CD4-positive, alpha-beta memory T cell (primary cell): ENCODE results near the gene JADE1. TPM values are rescaled to one million over a fixed set of nuclear protein-coding genes. Genes with fewer than 3 reads are reported as not detected.

Experiments
- CTCF ChIA-PET: fragments of 350-600 bp; sonication (Branson Sonifier 250); formaldehyde crosslinking; loops from one replicate; lab custom pipeline; 2021; ENCODE audit warnings: inconsistent platforms; ENCODE audit not compliant: partially characterized antibody; lab: Charles Lee
- POLR2A ChIA-PET: fragments of 350-600 bp; sonication (Branson Sonifier 250); formaldehyde crosslinking; loops from one replicate; lab custom pipeline; 2021; ENCODE audit not compliant: partially characterized antibody; lab: Charles Lee
- DNase-seq, 5 donors: peaks; one replicate each; pipeline versions ENCODE4 v3.0.0 to v3.0.0-alpha.2; 2020 to 2022; ENCODE audit warnings: mixed read lengths in 1 of 5
- H3K27ac ChIP-seq: one replicate; pipeline ENCODE4 v1.7.0; 2013; ENCODE audit warnings: low read depth, low read length
- H3K27me3 ChIP-seq: 2 replicates; pipeline ENCODE4 v1.7.0; 2013; ENCODE audit warnings: mild to moderate bottlenecking, low read length, moderate library complexity; ENCODE audit not compliant: insufficient read depth
- H3K36me3 ChIP-seq: 2 replicates; pipeline ENCODE4 v1.7.0; 2013; ENCODE audit warnings: mild to moderate bottlenecking, low read length, moderate library complexity; ENCODE audit not compliant: insufficient read depth
- H3K4me1 ChIP-seq: 2 replicates; pipeline ENCODE4 v1.7.0; 2013; ENCODE audit warnings: mild to moderate bottlenecking, low read length, moderate library complexity; ENCODE audit not compliant: insufficient read depth
- H3K4me3 ChIP-seq, 2 donors: one replicate each; pipeline ENCODE4 v1.7.0; 2013; ENCODE audit warnings: low read length in 2 of 2, mild to moderate bottlenecking in 1 of 2
- H3K9me3 ChIP-seq, 2 donors: one replicate each; pipeline ENCODE4 v1.7.0; 2013; ENCODE audit warnings: low read length in 2 of 2, control low read depth in 1 of 2; ENCODE audit not compliant: control insufficient read depth in 1 of 2
- H3K27ac Mint-ChIP-seq, 7 donors: one replicate each; pipeline ENCODE4 v1.8.0; 2020 to 2021; ENCODE audit warnings: mixed read lengths in 7 of 7, mild to moderate bottlenecking in 6 of 7, inconsistent platforms in 3 of 7, moderate library complexity in 3 of 7
- H3K27me3 Mint-ChIP-seq, 2 donors: one replicate each; pipeline ENCODE4 v1.8.0; 2020 to 2021; ENCODE audit warnings: mixed read lengths in 2 of 2
- H3K36me3 Mint-ChIP-seq, 2 donors: one replicate each; pipeline ENCODE4 v1.8.0; 2020 to 2021; ENCODE audit warnings: mixed read lengths in 2 of 2, inconsistent platforms in 1 of 2, mild to moderate bottlenecking in 1 of 2
- H3K4me1 Mint-ChIP-seq, 4 donors: one replicate each; pipeline ENCODE4 v1.8.0; 2020 to 2021; ENCODE audit warnings: mixed read lengths in 4 of 4, mild to moderate bottlenecking in 1 of 4
- H3K4me3 Mint-ChIP-seq, 8 donors: one replicate each; pipeline ENCODE4 v1.8.0; 2020 to 2021; ENCODE audit warnings: mixed read lengths in 8 of 8, mild to moderate bottlenecking in 7 of 8, moderate library complexity in 6 of 8, inconsistent platforms in 3 of 8
- H3K9me3 Mint-ChIP-seq, 8 donors: one replicate each; pipeline ENCODE4 v1.8.0; 2020 to 2021; ENCODE audit warnings: mixed read lengths in 8 of 8, mild to moderate bottlenecking in 5 of 8, inconsistent platforms in 3 of 8, moderate library complexity in 1 of 8
- intact Hi-C: fragments of 100-400 bp; cut with micrococcal nuclease; formaldehyde crosslinking; loops from one replicate; pipeline ENCODE4 v1.15.1; 2023
- polyA plus RNA-seq, 2 donors: library from polyadenylated mRNA; unstranded; fragments of 300-500 nt; fragmentation: Illumina TruSeq; gene quantifications; one replicate each; pipeline ENCODE4 v1.2.3, GENCODE V29; 2021
- total RNA-seq, 2 experiments: library from RNA; stranded (reverse); gene quantifications; one replicate each; pipeline ENCODE4 v1.2.3, GENCODE V29; 2021

Gene JADE1
- total and polyA plus RNA-seq, 4 experiments from 2014 or later = 44.9 to 67.3 (median 59.9) TPM

- Histone ChIP-seq H3K27ac (peak overlapping the region; percentile 50), H3K36me3 (peaks cover 14% of the 10 kb centered on the region), H3K4me3 (no peak overlapping the region), H3K4me1 (peaks cover 29% of the 10 kb centered on the region), H3K9me3 (no peaks in the 10 kb centered on the region), H3K27me3 (no peaks in the 10 kb centered on the region)
- peak in 3 of 5 donors; percentile 6 to 16 (median 13) for DNase-seq
- peaks cover 36 to 49% (median 42%) of the 10 kb centered on the region in 4 donors for H3K4me1 Mint-ChIP-seq
- POLR2A ChIA-PET = interaction anchor here (0.8 to 1.7 kb wide), 4 partner anchors 49 to 287 kb away, joined by 3 to 5 read pairs (median 4); no protein-coding TSS in a partner anchor
- CTCF ChIA-PET = interaction anchor here (0.6 to 5.9 kb wide), 21 partner anchors 8 to 670 kb away, joined by 3 to 52 read pairs (median 5); partner anchors contain the start of genes JADE1 and SCLT1
- H3K27me3 Mint-ChIP-seq = no peaks in the 10 kb centered on the region
- H3K4me3 Mint-ChIP-seq = peak overlapping the region; percentile 11 to 75 (median 62)
- H3K36me3 Mint-ChIP-seq = peaks cover 67 to 84% of the 10 kb centered on the region in 2 donors
- intact Hi-C loops = loop anchor here (5.0 kb wide), 1 partner anchor 230 kb away; the partner anchor contains the start of gene SCLT1
- peaks cover 0 to 2% (median 0%) of the 10 kb centered on the region in 8 donors for H3K9me3 Mint-ChIP-seq
- peak overlapping the region; percentile 87 to 96 (median 93) for H3K27ac Mint-ChIP-seq
Observed at GRCh38 chr4:128861856-128862518, 52.5 kb downstream of the JADE1 start.

- Mint-ChIP-seq H3K27me3 (no peaks in the 10 kb centered on the region), H3K4me1 (peaks cover 36 to 49% (median 42%) of the 10 kb centered on the region in 4 donors), H3K9me3 (peaks cover 0 to 2% (median 0%) of the 10 kb centered on the region in 8 donors), H3K27ac (peak overlapping the region; percentile 87 to 94 (median 88)), H3K36me3 (peaks cover 63 to 81% of the 10 kb centered on the region in 2 donors), H3K4me3 (peak overlapping the region in 6 of 8 donors; percentile 6 to 75 (median 38))
- H3K4me1 ChIP-seq = peaks cover 29% of the 10 kb centered on the region
- CTCF ChIA-PET = interaction anchor here (0.6 to 5.9 kb wide), 27 partner anchors 9 to 671 kb away, joined by 3 to 52 read pairs (median 5); partner anchors contain the start of genes JADE1 and SCLT1
- no peak overlapping the region for H3K4me3 ChIP-seq
- intact Hi-C loops = loop anchor here (1.0 to 5.0 kb wide), 5 partner anchors 53 to 671 kb away; partner anchors contain the start of genes JADE1 and SCLT1
- H3K9me3 ChIP-seq = no peaks in the 10 kb centered on the region
- H3K27ac ChIP-seq = peak overlapping the region; percentile 50
- DNase-seq = peak; percentile 15 to 80 (median 19)
- H3K36me3 ChIP-seq = peaks cover 6% of the 10 kb centered on the region
- no peaks in the 10 kb centered on the region for H3K27me3 ChIP-seq
- POLR2A ChIA-PET = interaction anchor here (0.8 to 1.7 kb wide), 5 partner anchors 50 to 288 kb away, joined by 3 to 5 read pairs (median 4); no protein-coding TSS in a partner anchor
Observed at GRCh38 chr4:128862608-128863311, 53.3 kb downstream of the JADE1 start.

DNA sequence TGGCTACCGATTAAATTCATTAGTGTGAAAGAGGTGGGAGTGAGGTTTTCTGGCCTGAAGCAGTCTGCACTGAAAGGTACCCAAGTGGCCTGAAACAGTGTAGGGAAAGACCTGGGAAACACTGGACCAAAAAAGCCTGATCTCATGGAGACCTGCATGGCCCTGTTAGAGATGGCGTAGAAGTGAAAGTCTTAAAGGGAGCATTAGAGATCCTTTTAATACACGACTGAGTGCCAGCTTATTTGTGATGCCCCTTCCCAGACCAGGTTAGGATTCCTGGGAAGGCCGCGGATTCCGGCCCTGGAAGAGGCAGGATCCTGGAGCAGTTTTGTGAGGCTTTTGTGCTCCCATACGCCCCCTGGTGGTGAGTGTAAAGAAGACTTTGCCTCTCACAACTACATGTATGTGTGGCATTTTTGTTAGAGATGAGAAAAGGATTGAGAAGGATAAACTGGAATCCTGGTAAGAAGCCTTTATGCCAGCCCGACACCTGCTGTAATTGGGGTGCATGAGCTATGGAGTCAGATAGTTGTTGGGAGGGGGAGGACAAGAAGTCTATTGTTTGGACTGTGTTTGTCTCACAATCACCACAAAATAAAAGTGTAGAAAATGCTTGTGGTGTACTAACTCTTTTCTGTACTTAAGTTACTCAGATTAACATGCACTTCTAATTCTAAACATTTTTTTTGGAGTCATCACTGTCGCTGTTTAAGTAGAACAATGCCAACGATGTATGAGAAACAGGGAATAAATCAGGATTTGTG is 54.0 kb downstream of the JADE1 start:
- peak overlapping the region; percentile 50 for H3K27ac ChIP-seq
- peaks cover 7% of the 10 kb centered on the region for H3K36me3 ChIP-seq
- CTCF ChIA-PET = interaction anchor here (0.6 to 5.9 kb wide), 22 partner anchors 9 to 671 kb away, joined by 3 to 52 read pairs (median 6); partner anchors contain the start of genes JADE1 and SCLT1
- Mint-ChIP-seq H3K4me1 (peaks cover 36 to 49% (median 42%) of the 10 kb centered on the region in 4 donors), H3K4me3 (peak overlapping the region in 2 of 8 donors; percentile 58 to 75), H3K9me3 (peaks cover 0 to 2% (median 0%) of the 10 kb centered on the region in 8 donors), H3K27me3 (no peaks in the 10 kb centered on the region), H3K27ac (peak overlapping the region; percentile 0 to 94 (median 87)), H3K36me3 (peaks cover 61 to 82% of the 10 kb centered on the region in 2 donors)
- POLR2A ChIA-PET = interaction anchor here (1.0 to 1.7 kb wide), 2 partner anchors 51 to 53 kb away, joined by 4 to 5 read pairs; no protein-coding TSS in a partner anchor
- intact Hi-C loops = loop anchor here (1.0 to 5.0 kb wide), 5 partner anchors 54 to 672 kb away; partner anchors contain the start of genes JADE1 and SCLT1
- H3K4me1 ChIP-seq = peaks cover 29% of the 10 kb centered on the region
- H3K27me3 ChIP-seq = no peaks in the 10 kb centered on the region
- DNase-seq = peak; percentile 56 to 69 (median 61)
- H3K9me3 ChIP-seq = no peaks in the 10 kb centered on the region
- no peak overlapping the region for H3K4me3 ChIP-seq

DNA sequence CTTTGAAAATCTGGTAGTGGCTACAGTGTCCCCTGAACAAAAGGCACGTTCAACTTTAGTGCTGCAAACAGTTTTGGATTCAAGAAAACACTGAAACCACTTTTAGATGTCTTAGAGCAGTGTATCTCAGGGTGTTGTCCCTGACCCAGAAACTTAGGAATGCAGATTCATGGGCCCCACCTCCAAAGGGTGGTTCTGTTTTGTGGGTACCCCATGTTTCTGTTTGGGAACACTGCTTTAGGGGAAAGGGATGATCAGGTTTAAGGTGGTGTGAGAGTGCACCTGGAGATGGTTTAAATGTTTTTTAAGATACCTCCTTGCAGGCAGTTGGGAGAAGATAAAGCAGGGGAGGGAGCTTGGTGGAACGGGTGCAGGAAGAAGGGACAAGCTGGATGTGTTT is 55.6 kb downstream of the JADE1 start:
- H3K4me3 ChIP-seq = no peak overlapping the region
- intact Hi-C loops = no loop called here
- no peaks in the 10 kb centered on the region for H3K27me3 ChIP-seq
- peaks cover 28 to 42% (median 36%) of the 10 kb centered on the region in 4 donors for H3K4me1 Mint-ChIP-seq
- peaks cover 61 to 85% of the 10 kb centered on the region in 2 donors for H3K36me3 Mint-ChIP-seq
- no peak for DNase-seq
- H3K9me3 Mint-ChIP-seq = peaks cover 0 to 2% (median 0%) of the 10 kb centered on the region in 8 donors
- CTCF ChIA-PET = interaction anchor here (1.2 to 5.9 kb wide), 5 partner anchors 13 to 673 kb away, joined by 3 to 52 read pairs (median 4); no protein-coding TSS in a partner anchor
- H3K27ac Mint-ChIP-seq = peak overlapping the region in 4 of 7 donors; percentile 35 to 81 (median 46)
- no peaks in the 10 kb centered on the region for H3K9me3 ChIP-seq
- no peaks in the 10 kb centered on the region for H3K27me3 Mint-ChIP-seq
- H3K27ac ChIP-seq = no peak overlapping the region
- peaks cover 22% of the 10 kb centered on the region for H3K36me3 ChIP-seq
- POLR2A ChIA-PET = interaction anchor here (1.2 kb wide), 1 partner anchor 85 kb away, joined by 3 read pairs; no protein-coding TSS in a partner anchor
- peaks cover 29% of the 10 kb centered on the region for H3K4me1 ChIP-seq
- H3K4me3 Mint-ChIP-seq = no peak overlapping the region

- ChIA-PET POLR2A (interaction anchor here (1.2 kb wide), 1 partner anchor 87 kb away, joined by 3 read pairs; no protein-coding TSS in a partner anchor), CTCF (interaction anchor here (1.2 to 5.9 kb wide), 5 partner anchors 12 to 674 kb away, joined by 3 to 52 read pairs (median 4); no protein-coding TSS in a partner anchor)
- no peak overlapping the region for H3K4me3 ChIP-seq
- no peak for DNase-seq
- H3K27ac ChIP-seq = no peak overlapping the region
- H3K9me3 ChIP-seq = no peaks in the 10 kb centered on the region
- H3K4me1 Mint-ChIP-seq = peaks cover 25 to 36% (median 31%) of the 10 kb centered on the region in 4 donors
- no peaks in the 10 kb centered on the region for H3K27me3 Mint-ChIP-seq
- H3K4me1 ChIP-seq = peaks cover 23% of the 10 kb centered on the region
- peaks cover 0 to 2% (median 0%) of the 10 kb centered on the region in 8 donors for H3K9me3 Mint-ChIP-seq
- H3K27me3 ChIP-seq = no peaks in the 10 kb centered on the region
- H3K36me3 ChIP-seq = peaks cover 33% of the 10 kb centered on the region
- intact Hi-C loops = no loop called here
- H3K4me3 Mint-ChIP-seq = no peak overlapping the region
- peaks cover 65 to 85% of the 10 kb centered on the region in 2 donors for H3K36me3 Mint-ChIP-seq
- peak overlapping the region in 3 of 7 donors; percentile 7 to 69 (median 19) for H3K27ac Mint-ChIP-seq
Observed at GRCh38 chr4:128866269-128866668, 56.8 kb downstream of the JADE1 start.

DNA sequence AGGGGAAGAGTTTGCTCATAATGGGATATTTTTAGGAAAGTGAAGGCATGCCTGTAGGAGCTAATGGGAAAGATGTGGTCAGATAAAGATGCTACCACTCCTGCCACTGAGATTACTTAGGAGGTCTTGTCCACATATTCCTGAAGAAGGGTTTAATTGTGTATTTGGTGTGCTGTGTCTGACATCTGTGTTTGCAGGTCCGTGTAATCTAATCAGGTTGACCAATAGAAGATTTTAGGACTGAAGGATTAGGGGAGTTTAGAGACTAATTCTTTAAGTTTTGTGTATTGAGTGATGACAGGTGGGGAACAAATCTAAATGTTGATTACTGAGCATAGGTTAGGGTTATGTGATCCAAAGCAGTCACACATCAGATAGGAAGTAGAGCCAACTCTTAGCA is 57.2 kb downstream of the JADE1 start:
- Histone ChIP-seq H3K4me3 (no peak overlapping the region), H3K9me3 (no peaks in the 10 kb centered on the region), H3K27ac (no peak overlapping the region), H3K36me3 (peaks cover 38% of the 10 kb centered on the region), H3K27me3 (no peaks in the 10 kb centered on the region), H3K4me1 (peaks cover 18% of the 10 kb centered on the region)
- ChIA-PET CTCF (interaction anchor here (1.7 kb wide), 1 partner anchor 36 kb away, joined by 3 read pairs; no protein-coding TSS in a partner anchor), POLR2A (no interaction called here)
- Mint-ChIP-seq H3K36me3 (peaks cover 67 to 85% of the 10 kb centered on the region in 2 donors), H3K4me3 (no peak overlapping the region), H3K9me3 (peaks cover 0 to 2% (median 0%) of the 10 kb centered on the region in 8 donors), H3K27me3 (no peaks in the 10 kb centered on the region), H3K27ac (peak overlapping the region in 3 of 7 donors; percentile 7 to 69 (median 19)), H3K4me1 (peaks cover 22 to 31% (median 27%) of the 10 kb centered on the region in 4 donors)
- no peak for DNase-seq
- intact Hi-C loops = no loop called here
